PC-3 (cell line): ENCODE results near the gene HDLBP.

Source experiments
- EZH2 ChIP-seq: fragments of 300-600 bp; sonication (generic); IDR thresholded peaks from one replicate; pipeline ENCODE4 v1.6.1; 2017; ENCODE audit warnings: antibody characterized with exemption, mild to moderate bottlenecking, low read length; ENCODE audit not compliant: unreplicated experiment
- EZH2phosphoT487 ChIP-seq: fragments of 300-600 bp; sonication (generic); IDR thresholded peaks from 2 replicates; pipeline ENCODE4 v1.6.1; 2018; ENCODE audit warnings: mild to moderate bottlenecking, antibody characterized with exemption, low read length, borderline replicate concordance
- TF ChIP-seq, protein P1 (sequence below): fragments of 300-600 bp; sonication (generic); conservative IDR thresholded peaks from 2 replicates; pipeline ENCODE4 v1.5.1; 2017; ENCODE audit warnings: antibody characterized with exemption, low read depth, mild to moderate bottlenecking, low read length

DNA sequence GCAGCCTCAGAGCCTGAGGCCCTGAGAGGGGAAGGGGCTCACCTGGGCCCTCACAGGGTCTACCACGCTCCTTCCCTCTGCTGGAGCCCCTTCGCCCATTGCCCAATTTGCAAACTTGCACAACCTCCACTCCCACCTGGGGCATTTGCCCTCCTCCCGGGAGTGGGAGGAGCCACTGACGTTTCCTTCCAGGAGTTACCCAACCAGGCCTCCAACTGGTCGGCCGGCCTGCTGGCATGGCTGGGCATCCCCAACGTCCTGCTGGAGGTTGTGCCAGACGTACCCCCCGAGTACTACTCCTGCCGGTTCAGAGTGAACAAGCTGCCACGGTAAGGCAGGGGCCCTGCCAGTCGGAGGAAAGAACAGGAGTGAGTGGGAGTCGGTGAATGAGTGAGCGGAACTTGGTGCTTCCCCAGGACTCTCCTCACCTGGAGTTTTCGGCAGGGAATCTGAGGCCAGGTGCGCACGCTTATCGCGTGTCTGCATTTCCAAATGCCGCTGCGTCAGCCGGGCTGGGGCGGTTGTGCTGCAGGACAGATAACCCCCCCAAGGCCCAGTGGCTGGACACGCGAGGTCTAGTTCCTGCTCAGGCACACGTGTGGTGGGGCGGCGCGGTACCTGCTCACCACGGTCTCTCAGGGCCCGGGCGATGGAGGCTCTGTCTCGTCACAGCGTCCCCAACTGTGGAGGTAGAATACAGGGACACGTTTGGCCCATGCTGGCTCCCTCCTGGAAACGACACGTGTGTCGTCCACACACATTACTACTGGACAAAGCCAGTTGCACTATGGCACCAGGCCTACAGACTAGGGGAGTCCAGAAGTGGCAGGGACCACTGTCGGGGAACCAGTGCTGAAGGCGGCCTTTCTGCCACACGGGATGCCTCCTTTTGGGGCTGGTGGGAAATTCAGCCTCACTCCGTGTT is 115.3 kb downstream of the HDLBP start:
- TF ChIP-seq, protein P1, sequence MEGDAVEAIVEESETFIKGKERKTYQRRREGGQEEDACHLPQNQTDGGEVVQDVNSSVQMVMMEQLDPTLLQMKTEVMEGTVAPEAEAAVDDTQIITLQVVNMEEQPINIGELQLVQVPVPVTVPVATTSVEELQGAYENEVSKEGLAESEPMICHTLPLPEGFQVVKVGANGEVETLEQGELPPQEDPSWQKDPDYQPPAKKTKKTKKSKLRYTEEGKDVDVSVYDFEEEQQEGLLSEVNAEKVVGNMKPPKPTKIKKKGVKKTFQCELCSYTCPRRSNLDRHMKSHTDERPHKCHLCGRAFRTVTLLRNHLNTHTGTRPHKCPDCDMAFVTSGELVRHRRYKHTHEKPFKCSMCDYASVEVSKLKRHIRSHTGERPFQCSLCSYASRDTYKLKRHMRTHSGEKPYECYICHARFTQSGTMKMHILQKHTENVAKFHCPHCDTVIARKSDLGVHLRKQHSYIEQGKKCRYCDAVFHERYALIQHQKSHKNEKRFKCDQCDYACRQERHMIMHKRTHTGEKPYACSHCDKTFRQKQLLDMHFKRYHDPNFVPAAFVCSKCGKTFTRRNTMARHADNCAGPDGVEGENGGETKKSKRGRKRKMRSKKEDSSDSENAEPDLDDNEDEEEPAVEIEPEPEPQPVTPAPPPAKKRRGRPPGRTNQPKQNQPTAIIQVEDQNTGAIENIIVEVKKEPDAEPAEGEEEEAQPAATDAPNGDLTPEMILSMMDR = no peak
- TF ChIP-seq EZH2phosphoT487 (no peak), EZH2 (no peak)
